Ectodermal cell (in vitro differentiated cells): ENCODE data around the gene ADH5.
"Not testable (repeated sequence)": the region's sequence is repeated elsewhere in the genome, so short reads cannot be mapped to it uniquely, and the experiment has no call there.

Experiments used
- H3K27ac ChIP-seq: 2 replicates; pipeline ENCODE4 v1.7.0; 2013; ENCODE audit warnings: mild to moderate bottlenecking, low read depth, low read length; ENCODE audit not compliant: insufficient read depth, poor library complexity, severe bottlenecking
- H3K27me3 ChIP-seq: 2 replicates; pipeline ENCODE4 v1.7.0; 2013; ENCODE audit warnings: mild to moderate bottlenecking, low read length; ENCODE audit not compliant: insufficient read depth, control insufficient read depth, poor library complexity, severe bottlenecking
- H3K36me3 ChIP-seq: one replicate; pipeline ENCODE4 v1.7.0; 2013; ENCODE audit warnings: low read length; ENCODE audit not compliant: control insufficient read depth, insufficient read depth
- H3K4me1 ChIP-seq: one replicate; pipeline ENCODE4 v1.7.0; 2013; ENCODE audit warnings: low read length; ENCODE audit not compliant: control insufficient read depth, insufficient read depth
- H3K4me3 ChIP-seq: 2 replicates; pipeline ENCODE4 v1.7.0; 2013; ENCODE audit warnings: low read depth, low read length, control low read depth; ENCODE audit not compliant: insufficient read depth
- H3K9me3 ChIP-seq: 2 replicates; pipeline ENCODE4 v1.7.0; 2013; ENCODE audit warnings: mild to moderate bottlenecking, low read length, moderate library complexity; ENCODE audit not compliant: control insufficient read depth
- WGBS, 2 experiments: methylation state at CpG; one replicate each; pipeline ENCODE4 v1.1.7; 2013; ENCODE audit warnings: missing lambda C conversion rate in 2 of 2; 5-methylcytosine and 5-hydroxymethylcytosine counted together

Gene ADH5

DNA sequence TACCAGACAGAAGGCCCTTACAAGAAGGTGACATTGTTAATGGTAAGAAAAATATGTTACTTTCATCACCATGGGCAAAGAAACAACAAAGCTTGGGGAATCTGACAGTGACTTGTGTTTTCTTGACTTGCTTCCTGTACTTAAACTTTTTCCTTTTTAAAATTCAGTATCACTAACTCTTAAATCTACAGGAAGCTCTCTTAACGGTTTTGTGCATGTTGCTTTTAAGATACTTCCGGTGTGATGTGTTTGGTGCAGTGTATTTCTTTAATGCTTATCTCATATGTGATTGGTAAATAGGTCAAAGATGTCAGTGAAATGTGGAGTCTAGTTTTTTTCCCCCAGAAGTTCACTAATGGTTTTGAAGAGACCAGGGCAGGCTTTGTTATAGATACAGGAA, 45.2 kb downstream of the ADH5 start:
- Histone ChIP-seq H3K4me1 (no peaks in the 10 kb centered on the region), H3K27ac (no peak overlapping the region), H3K36me3 (peaks cover 4% of the 10 kb centered on the region), H3K27me3 (no peaks in the 10 kb centered on the region), H3K9me3 (no peaks in the 10 kb centered on the region), H3K4me3 (no peak overlapping the region)
- 100% methylated on average over 2 of the region's 2 CpGs for WGBS, 2 experiments

DNA sequence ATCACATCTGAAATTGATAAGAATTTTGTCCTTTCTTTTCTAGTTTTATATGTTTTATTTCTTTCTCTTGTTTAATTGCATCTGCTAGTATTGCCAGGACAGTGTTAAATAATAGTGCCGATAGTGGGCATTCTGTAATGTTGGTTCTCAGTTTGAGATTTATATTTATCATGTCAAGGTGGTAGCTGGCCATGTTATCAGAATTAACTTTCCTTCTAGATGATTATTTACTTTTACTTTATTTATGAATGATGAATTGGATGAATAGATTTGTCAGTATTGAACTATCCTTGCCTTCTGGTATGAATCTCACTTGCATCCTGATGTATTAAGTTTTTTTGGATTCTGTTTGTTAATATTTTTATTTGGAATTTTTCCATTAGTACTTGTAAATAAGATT, 50.4 kb downstream of the ADH5 start:
- Histone ChIP-seq H3K27me3 (no peaks in the 10 kb centered on the region), H3K36me3 (peaks cover 5% of the 10 kb centered on the region), H3K27ac (no peak overlapping the region), H3K4me3 (no peak overlapping the region), H3K4me1 (no peaks in the 10 kb centered on the region), H3K9me3 (no peaks in the 10 kb centered on the region)
- 100% methylated on average over 1 of the region's 1 CpG for WGBS, 2 experiments

GRCh38 chr4:99033956-99034355, 54.6 kb downstream of the ADH5 start:
- H3K4me1 ChIP-seq, result no peaks in the 10 kb centered on the region
- no peak overlapping the region for H3K27ac ChIP-seq
- H3K4me3 ChIP-seq, result no peak overlapping the region
- H3K9me3 ChIP-seq, result no peaks in the 10 kb centered on the region
- no CpG with 5 or more reads among the region's 4 CpGs for WGBS, 2 experiments
- H3K27me3 ChIP-seq, result no peaks in the 10 kb centered on the region
- peaks cover 5% of the 10 kb centered on the region for H3K36me3 ChIP-seq

DNA sequence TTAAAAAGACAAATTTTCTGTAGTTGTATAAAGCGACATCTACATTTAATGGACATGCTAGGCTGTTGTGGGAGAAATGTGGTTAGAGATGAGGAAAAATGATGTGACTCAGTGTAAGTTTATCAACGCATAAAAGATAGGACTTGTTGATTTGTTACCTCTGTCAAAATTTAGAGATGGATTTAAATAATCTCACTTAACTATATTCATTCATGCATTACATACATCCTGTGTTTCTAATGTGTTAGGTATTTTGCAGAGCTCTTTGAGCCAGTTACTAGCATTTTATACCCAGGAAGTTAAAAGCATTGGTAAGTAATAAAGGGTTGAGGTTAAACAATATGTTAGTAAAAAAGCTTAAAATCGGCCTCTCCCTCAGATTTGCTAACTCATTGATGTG, 58.7 kb downstream of the ADH5 start:
- WGBS, 2 experiments, result 100% methylated on average over 2 to 3 of the region's 3 CpGs
- H3K27ac ChIP-seq, result no peak overlapping the region
- no peaks in the 10 kb centered on the region for H3K27me3 ChIP-seq
- H3K36me3 ChIP-seq, result no peaks in the 10 kb centered on the region
- no peaks in the 10 kb centered on the region for H3K4me1 ChIP-seq
- no peak overlapping the region for H3K4me3 ChIP-seq
- H3K9me3 ChIP-seq, result no peaks in the 10 kb centered on the region

DNA sequence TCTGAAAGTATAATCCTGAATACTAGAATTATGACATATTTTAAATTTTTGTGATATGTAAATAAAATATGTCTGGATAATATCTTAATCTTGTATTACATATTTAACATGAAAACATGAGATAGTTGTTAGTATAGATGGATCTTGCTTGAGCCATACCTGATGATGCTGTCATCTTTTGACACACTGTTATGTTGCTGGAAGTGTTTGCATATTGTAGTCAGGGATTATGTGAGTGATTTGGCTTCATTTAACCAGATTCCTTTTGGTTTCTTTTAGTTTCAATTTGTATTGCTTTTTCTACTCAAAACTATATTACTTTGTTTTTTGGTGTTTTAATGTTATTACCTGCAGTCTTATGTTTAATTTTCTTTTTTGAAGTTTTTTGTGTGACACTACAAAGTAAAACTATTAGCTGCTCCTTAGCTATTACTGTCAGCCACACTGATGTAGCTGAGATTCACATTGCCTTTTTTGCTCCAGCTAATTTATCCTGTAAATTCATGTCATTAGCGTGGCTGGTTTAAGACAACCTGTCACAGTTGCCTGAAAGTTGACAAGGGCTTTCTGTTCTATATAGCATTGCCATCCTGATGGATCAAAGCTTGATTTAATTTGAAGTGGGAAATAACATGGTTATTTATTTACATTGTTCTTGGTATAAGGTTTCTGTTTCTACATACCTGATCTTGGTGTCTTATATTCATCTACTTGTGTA, 59.4 kb downstream of the ADH5 start:
- Histone ChIP-seq H3K27ac (no peak overlapping the region), H3K4me3 (no peak overlapping the region), H3K36me3 (no peaks in the 10 kb centered on the region), H3K4me1 (no peaks in the 10 kb centered on the region), H3K9me3 (no peaks in the 10 kb centered on the region), H3K27me3 (no peaks in the 10 kb centered on the region)
- whole genome bisulfite sequencing, 2 experiments, result 0% methylated on average over 1 of the region's 1 CpG

DNA sequence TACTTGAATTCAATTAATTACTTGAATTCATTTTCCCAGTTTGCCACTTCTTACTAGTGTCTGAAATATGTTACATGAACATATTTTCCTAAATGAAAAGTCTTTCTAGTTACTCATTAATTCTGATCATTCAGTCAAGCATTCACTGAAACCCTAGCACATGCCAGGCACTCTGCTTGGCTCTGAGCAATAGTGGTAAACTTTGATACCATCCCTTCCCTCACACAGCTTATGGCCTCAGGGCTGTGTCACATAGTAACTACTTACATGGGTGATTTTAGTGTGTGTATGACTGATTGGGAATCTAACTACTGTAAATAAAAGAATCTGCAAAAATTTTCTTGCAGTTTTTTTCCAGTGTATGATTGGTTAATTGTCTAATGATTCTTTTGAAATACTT, 60.4 kb downstream of the ADH5 start:
- Histone ChIP-seq H3K27me3 (no peaks in the 10 kb centered on the region), H3K27ac (no peak overlapping the region), H3K9me3 (no peaks in the 10 kb centered on the region), H3K36me3 (no peaks in the 10 kb centered on the region), H3K4me3 (no peak overlapping the region), H3K4me1 (no peaks in the 10 kb centered on the region)

DNA sequence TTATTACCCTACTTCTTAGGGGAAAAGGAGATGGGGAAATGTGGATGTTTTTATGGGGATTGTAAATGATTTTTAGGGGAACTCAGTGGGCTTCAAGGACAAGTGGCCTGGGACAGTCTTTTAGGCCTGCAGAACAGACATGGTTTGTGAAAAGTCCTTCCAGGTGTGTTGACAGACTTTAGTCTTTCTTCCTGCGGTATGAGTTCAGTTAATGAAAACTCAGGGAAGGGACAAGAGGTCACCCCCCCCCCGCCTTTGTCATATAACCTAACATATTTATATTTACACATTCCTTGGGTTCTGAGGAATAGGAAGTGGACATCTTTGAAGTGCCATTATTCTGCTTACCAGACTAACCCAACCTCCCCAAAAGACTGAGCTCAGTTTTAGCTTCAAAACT, 61.3 kb downstream of the ADH5 start:
- WGBS, 2 experiments, result 74 to 83% methylated on average over 1 of the region's 2 CpGs
- no peaks in the 10 kb centered on the region for H3K4me1 ChIP-seq
- H3K4me3 ChIP-seq, result no peak overlapping the region
- H3K27me3 ChIP-seq, result no peaks in the 10 kb centered on the region
- no peaks in the 10 kb centered on the region for H3K36me3 ChIP-seq
- H3K27ac ChIP-seq, result no peak overlapping the region
- H3K9me3 ChIP-seq, result no peaks in the 10 kb centered on the region

- no peak overlapping the region for H3K27ac ChIP-seq
- H3K4me1 ChIP-seq, result no peaks in the 10 kb centered on the region
- 85 to 100% methylated on average over 1 of the region's 1 CpG for WGBS, 2 experiments
- peaks cover 9% of the 10 kb centered on the region for H3K36me3 ChIP-seq
- no peak overlapping the region for H3K4me3 ChIP-seq
- peaks cover 1% of the 10 kb centered on the region for H3K9me3 ChIP-seq
- no peaks in the 10 kb centered on the region for H3K27me3 ChIP-seq
Measured at GRCh38 chr4:99025506-99025905, 63.1 kb downstream of the ADH5 start.

- Histone ChIP-seq H3K27me3 (no peaks in the 10 kb centered on the region), H3K4me1 (no peaks in the 10 kb centered on the region), H3K4me3 (no peak overlapping the region), H3K9me3 (peaks cover 4% of the 10 kb centered on the region), H3K27ac (no peak overlapping the region), H3K36me3 (peaks cover 16% of the 10 kb centered on the region)
- WGBS, 2 experiments, result 86 to 92% methylated on average over 7 of the region's 7 CpGs
Measured at GRCh38 chr4:99024481-99025275, 63.9 kb downstream of the ADH5 start.

- H3K4me1 ChIP-seq, H3K27ac ChIP-seq, H3K4me3 ChIP-seq, H3K9me3 ChIP-seq, H3K27me3 ChIP-seq: not testable (repeated sequence)
- peaks cover 22% of the 10 kb centered on the region for H3K36me3 ChIP-seq
- WGBS, 2 experiments, result 92% methylated on average over 8 to 10 of the region's 10 CpGs
Measured at GRCh38 chr4:99023800-99024251, 64.8 kb downstream of the ADH5 start.
